ENCODE measurements around the gene FUT8.

DNA sequence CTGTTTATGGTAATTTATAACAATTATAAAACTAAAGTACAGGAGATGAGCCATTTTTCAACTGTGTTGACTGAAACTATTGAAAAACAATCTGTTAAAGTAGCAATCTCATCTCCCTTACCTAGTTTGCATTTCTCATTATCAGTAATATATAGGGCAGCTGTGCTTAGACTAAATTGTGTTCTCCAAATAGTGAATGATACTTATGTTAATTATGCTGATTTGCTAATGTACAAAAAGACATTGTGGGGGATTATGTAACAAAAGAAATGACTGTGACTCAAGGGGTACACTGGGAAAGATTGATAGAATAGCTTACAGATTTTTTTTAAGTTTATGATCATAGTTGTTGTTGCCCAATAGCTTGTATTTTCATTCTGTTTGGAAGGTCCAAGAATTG lies 207.7 kb downstream of the FUT8 start:
- TF ChIP-seq, protein P1, sequence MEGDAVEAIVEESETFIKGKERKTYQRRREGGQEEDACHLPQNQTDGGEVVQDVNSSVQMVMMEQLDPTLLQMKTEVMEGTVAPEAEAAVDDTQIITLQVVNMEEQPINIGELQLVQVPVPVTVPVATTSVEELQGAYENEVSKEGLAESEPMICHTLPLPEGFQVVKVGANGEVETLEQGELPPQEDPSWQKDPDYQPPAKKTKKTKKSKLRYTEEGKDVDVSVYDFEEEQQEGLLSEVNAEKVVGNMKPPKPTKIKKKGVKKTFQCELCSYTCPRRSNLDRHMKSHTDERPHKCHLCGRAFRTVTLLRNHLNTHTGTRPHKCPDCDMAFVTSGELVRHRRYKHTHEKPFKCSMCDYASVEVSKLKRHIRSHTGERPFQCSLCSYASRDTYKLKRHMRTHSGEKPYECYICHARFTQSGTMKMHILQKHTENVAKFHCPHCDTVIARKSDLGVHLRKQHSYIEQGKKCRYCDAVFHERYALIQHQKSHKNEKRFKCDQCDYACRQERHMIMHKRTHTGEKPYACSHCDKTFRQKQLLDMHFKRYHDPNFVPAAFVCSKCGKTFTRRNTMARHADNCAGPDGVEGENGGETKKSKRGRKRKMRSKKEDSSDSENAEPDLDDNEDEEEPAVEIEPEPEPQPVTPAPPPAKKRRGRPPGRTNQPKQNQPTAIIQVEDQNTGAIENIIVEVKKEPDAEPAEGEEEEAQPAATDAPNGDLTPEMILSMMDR (conservative IDR thresholded peaks at IDR 0.05 in 1 of 2, IDR thresholded peaks at IDR 0.05 in 1 of 2; ENCODE audit: extremely low read depth in 1 of 2, insufficient read depth in 1 of 2, low read depth in 1 of 2, low read length in 2 of 2) = no peak
- TF ChIP-seq EZH2 (IDR thresholded peaks at IDR 0.05; ENCODE audit: borderline replicate concordance, low read length) = no peak

Measured in mammary epithelial cell (primary cell).